Endometrium (tissue), 2 donors: Measurements from ENCODE around the gene RPS15.
A peak's percentile ranks its signal among the peaks of the same experiment; 100 is the strongest.

ENCODE experiments used
- FAIRE-seq: peaks from 2 replicates; lab custom pipeline; 2012; peaks lifted over from hg19 to GRCh38; lab: Jason Lieb, UNC
- donor health status: control.
- donor health status: control.

Gene RPS15

DNA sequence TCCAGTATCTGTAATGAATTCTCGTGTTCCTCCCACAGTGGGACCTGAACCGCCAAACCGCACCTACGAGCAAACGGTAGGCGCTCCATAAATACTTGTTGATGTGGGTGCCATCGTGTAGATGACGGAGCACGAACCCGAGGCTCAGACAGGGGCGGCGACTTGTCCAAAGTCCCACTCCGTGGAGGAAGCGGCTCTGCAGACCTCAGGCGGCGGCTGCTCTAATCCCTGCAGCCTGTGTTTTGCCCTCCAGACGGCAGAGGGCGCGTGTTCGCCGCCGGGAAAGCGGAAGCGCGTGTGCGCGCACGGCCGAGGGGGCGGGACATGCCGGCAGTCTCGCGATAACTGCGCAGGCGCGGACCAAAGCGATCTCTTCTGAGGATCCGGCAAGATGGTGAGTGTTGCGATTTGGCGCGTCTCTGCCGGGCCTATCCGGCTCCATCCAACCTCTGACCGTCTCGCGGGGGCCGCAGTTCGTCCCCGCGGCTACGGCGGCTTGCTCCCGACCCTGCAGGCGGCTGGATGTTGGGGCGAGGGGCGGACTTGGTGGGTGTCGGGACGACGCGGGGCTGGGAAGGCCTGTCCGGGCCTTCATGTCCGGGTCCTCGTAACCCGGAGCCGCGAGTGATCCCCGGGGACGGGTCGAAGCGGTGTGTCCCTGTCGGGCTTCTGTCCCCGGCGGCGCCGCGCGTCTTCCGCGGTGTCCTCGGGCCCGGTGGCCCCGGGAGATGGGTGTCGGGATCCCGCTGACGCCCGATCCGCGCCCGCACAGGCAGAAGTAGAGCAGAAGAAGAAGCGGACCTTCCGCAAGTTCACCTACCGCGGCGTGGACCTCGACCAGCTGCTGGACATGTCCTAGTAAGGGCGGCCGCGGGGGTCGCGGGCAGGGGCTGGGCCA is at the start of gene RPS15:
RPS15 (plus strand) TSS at position 362 of the 898 bp plus-strand sequence; CDS start at position 392, 30 bp downstream.
- FAIRE-seq: peak; percentile 37

DNA sequence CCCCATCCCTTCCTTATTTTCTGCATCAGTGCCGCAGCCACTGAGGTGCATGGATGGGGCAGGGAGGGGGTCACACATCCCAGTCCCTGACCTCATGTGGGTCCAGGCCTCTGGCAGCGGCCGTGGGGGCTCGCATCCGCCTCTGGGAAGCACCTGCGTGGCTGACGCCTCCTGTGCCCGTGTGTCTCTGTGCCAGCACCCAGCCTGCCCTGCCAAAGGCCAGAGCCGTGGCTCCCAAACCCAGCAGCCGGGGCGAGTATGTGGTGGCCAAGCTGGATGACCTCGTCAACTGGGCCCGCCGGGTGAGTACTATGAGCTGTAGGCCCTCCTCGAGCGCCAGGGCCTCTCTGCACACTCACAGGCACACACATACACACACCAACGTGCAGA is 49.6 kb upstream of the RPS15 start:
- FAIRE-seq: no peak

DNA sequence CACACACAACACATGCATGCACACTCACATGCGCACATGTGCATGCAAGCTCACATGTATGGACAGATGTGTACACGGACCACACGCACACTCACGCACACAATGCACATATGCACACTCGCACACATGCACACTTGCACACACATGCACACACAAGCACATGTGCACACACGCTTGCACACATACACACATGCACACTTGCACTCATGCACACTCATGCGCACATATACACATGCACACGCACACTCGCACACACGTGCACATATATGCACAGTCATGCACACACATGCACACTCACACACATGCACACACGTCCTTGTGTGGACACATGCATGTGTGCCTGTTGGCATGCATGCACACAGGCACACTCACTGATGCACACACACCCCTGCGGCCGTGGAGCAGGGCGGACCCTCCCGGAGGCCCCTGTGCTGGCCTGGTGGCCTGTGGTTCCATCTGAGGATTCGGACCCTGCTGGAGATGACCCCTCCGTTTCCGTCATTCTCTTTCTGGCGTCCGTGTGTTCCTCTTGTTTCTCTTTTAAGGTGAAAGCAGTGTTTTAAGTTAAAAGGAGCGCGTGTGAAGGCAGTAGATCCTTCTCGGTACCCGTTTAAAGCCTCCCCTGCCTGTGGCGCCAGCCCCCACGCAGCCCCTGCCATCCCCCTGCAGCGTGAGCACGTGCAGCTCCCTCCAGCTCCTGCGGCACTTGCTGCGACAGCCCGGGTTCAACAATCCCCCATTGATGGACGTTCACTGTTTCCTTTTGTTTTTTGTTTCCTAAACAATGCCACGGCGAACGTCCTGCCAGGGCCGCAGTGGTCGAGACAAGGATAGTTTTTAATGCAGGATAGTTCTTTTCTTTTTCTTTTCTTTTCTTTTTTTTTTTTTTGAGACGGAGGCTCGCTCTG is 48.9 kb upstream of the RPS15 start:
- FAIRE-seq: no peak

DNA sequence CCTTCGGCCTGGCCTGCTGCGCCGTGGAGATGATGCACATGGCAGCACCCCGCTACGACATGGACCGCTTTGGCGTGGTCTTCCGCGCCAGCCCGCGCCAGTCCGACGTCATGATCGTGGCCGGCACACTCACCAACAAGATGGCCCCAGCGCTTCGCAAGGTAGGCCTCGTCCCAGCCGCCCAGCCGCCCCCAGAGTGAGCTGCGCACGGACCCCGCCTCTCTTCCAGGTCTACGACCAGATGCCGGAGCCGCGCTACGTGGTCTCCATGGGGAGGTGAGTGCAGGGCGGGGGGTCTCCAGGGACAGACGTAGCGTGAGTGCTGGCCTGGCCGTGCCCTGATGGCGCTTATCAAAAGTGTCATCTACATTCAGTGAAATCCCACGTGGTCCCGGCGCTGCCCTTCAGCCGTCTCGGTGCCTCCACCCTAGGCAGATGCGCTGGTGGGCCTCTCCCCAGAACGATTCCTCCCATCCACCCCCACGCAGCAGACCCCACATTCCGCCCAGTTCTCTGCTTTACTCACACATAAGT is 47.2 kb upstream of the RPS15 start:
- FAIRE-seq: no peak

DNA sequence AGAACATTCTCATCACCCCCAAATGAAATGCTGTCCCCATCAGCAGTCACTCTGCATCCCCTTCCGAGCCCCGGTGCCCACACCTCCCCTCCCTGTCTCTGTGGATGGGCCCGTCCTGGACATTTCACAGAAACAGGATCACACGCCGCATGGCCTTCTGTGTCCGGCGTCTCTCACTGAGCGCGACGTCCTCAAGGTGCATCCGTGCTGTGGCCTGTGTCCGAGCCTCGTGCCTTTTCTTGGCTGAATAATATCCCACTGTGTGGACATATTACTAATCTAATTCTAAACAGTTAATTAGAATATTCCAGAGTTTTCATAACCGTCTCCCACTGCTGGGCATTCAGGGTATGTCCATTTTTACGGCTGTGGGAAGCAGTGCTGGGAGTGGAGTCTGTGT is 45.8 kb upstream of the RPS15 start:
- no peak for FAIRE-seq

DNA sequence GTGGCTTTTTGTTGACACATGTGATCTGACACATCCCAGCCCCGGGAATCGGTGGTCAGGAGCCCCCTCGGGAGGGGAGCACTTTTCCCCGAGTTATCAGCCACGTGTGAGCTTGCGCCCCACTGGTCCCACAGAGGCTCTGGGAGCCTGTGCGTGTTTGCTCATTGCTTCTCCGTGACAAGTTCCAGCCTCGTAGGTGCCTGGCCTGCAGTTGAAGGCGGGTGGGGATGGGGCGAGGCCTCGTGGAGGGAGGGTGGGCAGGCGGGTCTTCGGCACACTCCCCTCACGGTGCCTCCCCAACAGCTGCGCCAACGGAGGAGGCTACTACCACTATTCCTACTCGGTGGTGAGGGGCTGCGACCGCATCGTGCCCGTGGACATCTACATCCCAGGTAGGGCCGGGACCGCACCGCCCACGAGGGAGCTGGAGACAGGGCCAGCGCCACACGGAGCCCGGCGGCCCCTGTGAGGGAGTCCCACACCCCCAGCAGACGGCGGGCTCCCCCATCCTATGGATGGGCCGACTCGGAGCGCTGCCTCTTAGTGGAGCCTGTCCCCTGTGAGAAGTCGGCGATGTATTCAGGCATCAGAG is 45.2 kb upstream of the RPS15 start:
- FAIRE-seq: no peak

DNA sequence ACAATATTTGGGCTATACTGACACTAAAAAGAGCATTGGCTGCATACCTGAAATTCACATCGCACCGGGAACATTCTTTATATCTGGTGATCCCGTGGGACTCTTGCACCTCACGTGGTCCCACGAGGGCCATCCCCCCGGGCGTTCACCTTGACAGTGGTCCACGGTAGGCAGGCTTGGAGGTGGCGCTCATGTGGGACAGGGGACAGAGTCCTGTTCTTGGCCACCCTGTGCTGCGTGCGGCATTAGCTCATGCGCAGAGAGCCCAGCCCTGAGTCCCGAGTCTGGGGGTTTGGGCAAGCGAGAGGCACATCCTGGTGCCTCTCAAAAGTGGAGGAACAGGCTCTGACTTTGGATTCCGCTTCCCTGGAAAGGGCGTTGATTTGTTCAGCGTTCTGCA is 44.4 kb upstream of the RPS15 start:
- FAIRE-seq: no peak

DNA sequence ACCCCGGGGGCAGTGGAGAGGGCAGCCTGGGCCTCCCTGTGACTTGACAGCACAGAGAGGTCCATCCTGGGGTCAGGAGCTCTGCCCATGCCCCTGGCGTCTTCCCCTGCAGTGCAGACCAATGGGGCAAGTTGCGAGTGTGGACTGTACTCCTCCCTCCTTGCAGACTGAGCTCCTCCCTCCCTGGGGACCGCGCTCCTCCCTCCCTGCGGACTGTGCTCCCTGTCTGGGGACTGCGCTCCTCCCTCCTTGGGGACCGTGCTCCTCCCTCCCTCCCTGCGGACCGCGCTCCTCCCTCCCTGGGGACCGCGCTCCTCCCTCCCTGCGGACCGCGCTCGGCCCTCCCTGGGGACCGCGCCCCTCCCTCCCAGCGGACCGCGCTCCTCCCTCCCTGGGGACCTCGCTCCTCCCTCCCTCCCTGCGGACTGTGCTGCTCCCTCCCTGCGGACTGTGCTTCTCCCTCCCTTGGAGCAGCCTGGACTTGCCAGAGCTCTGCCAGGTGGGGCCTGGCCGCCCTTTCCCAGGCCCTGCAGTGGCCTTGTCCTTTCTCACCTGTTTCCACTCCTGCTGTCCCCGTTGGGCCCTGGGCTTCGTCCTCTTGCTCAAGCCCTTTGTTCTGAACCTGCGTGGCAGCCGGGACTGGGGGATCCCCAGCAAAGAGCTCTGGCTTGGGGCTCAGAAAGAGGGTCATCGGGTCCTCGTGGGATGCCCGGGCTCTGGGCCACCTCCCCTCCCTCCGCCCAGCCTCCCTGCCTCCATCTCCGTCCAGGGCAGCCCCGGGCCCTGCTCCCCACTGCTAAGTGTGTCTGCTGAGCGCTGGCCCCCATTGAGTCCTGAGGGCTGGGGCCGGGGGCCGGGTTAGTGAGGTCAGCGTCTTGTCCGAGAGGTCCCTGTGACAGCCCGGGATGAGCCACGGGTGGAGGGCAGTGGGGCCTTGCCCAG is 43.7 kb upstream of the RPS15 start:
- FAIRE-seq: no peak

DNA sequence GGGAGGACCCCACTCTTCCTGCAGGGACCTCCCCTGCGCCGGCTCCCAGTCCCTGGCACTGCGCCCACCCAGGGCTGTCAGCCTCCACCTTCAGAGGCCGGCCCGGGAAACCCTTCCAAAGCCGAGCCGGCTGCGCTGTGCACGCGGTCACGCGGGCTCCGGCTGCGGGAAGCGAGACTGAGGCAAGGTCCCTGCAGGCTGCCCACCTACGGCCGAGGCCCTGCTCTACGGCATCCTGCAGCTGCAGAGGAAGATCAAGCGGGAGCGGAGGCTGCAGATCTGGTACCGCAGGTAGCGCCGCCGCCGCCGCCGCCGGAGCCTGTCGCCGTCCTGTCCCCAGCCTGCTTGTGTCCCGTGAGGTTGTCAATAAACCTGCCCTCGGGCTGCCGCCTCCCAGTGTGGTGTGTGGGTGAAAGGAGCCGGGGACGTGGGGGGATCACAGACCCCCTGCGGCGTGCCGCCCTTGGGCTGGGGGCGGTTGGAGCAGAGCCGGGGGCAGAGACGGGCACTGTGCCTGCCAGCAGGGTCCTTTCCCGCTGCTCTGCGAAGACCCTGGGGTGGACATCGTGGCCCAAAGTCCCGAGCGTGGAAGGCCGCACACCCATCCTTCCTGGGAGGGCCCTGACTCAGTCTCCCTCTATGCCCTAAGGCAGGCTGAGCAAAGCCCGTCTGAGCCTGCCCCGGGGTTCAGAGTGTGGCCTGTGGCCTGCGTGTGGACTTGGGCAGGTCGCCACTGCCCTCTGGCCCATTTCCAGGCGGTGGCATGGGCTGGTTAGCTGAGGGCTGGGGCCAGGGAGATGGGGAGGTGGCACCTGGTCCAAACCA is 42.8 kb upstream of the RPS15 start:
- no peak for FAIRE-seq

DNA sequence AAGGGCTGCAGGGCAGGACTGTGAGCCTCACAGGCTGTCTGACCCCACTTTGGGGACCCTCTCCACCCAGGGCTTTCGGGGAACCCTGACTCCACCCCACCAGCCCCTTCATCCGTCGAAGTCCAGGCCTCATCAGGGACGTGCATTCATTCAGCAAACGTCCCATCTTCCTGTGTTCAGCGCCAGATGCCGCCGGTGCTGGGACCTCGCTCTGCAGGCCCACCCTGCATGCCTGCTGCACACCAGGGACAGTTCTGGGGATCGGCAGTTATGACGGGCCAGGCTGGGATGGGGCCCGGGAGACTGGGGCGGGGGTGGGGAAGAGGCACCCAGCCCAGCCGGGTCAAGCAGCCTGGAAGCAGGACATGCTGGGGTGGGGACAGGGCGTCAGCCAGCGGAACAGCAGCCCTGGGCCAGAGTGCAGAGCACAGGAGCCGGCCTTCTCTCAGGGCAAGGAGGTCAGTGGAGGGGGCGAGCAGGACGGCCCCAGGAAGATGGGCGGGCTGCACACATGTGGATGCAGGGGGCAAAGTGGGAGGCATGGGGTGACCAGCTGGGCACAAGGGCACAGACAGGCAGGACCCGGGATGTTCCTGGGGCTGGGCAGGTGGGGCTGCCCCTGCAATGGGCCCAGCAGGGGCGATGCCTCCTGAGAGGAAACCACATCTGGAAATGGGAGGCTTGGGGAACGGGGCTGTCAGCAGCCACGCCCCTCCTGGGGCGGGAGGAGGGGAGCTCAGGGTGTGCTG is 42.0 kb upstream of the RPS15 start:
- no peak for FAIRE-seq

DNA sequence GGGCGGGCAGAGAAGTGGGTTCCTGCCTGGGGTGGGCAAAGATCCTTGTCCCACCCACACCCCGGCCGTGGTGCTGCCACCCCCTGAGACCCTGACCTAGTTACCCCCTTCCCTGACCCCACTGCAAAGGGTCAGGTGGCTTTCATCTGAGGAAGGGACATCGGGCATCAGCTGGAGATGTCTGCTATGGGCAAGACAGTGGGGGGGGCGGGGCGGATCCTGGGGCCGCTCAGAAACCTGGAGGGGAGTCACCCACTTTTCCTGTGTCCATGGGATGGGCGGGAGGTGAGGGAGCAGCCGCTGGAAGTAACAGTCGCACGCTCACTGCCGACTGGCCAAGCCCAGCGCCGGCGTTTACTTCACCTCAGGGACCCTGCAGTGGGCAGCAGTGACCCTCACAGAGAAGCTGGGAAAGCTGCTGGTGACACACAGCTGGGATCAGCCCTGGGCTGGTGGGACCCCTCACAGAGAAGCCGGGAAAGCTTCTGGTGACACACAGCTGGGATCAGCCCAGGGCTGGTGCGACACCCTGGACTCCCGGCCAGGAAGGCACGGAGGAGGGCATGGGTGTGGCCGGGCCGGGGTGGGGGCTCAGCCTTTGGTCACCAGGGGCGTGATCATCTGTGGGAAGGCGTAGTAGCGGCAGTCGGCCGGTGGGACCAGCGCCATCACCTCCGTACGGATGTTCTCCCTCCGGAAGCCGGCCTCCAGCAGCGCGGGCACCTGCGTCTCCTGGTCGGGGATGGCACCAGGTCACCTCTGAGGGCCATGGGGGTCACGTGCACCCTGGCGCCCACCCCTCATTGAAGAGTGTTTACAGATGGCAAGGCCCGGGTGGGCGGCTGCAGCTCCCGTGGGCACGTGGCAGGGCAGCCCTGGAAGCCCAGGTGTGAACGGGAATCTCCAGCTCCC is 41.2 kb upstream of the RPS15 start:
- FAIRE-seq: no peak

DNA sequence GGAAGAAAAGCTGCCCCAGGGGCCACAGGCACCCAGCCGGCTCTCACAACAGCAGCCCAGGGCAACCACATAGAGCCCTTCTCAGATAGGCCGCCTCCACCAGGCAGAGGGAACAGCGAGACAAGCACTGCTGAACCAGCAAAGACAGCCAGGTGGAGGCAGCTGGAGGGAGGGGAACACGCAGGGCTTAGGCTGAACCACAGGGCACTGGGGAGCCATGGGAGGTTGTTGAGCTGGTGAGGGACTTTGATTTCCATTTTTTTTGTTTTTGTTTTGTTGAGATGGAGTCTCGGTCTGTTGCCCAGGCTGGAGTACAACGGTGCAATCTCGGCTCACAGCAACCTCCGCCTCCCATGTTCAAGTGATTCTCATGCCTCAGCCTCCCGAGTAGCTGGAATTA is 40.4 kb upstream of the RPS15 start:
- FAIRE-seq: no peak

DNA sequence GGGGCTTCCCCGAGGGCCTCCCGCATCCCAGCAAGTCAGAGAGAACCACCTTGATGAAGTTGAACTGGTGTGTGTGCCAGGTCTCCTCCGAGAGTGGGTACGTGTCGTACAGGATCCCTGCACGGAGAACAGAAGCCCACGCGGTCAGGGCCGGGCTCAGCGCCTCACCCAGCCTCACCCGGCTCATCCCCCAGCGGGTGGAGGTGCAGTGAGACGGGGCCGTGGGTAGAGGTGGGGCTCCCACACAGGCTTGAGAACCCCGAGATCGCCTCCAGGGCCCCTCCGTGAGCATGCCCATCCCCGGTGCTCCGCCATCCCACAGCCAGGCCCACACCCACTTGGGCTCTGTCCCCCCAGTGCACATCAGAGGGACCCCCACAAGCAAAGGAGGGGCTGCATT is 39.1 kb upstream of the RPS15 start:
- no peak for FAIRE-seq

DNA sequence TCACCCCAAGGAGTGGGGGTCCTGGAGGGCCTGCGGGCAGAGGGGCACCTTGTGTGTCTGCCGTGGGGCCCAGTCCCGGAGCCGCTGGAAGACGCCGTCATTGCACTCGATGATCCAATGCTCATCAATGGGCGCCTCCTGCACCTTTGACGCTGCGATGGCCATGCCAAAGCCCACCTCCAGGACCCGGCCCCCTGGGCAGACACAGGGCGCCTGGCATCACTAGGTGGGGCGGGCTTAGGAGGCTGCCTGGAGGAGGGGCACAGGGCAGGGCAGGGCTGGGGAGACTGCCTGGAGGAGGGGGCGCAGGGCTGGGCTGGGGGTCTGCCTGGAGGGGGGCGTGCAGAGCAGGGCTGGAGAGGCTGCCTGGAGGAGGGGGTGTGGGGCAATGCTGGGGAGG is 38.5 kb upstream of the RPS15 start:
- FAIRE-seq: no peak

DNA sequence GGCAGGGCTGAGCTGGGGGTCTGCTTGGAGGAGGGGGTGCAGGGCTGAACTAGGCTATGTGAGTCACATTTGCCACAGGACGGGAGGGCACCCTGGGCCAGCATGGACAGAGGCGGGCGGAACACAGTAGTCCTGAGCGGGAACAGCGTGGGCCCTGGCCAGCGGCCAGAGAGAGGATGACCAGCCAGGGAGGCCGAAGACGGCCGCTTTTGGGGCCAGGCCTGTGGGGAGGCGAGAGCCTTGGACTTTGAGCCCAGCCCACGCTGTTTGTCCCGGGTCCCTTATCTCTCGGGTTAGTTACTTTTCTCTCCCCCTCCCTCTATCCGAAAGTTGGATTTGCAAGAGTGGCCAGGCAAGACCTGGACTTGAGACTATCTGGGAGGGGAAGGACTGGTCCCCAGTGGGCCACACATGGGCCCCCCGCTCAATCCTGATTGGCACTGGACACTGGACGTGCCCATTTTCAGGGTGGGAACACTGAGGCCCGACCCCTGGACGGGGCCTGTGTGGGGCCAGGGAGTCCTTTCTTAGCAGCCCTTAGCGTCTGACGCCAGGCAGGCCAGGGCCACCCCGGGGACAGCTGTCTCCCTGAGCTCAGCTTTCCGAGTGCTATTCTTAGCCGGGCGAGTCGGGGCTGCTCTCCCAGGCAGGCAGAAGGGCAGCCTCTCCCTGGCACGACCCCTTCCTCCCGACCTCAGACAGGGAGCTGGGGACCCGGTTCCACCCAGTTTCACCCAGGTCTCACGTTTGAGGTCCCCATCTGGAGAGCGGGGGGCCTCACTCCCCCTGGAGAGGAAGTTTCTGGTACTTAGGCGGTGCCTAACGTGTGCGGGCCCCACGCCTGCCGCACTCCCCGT is 37.7 kb upstream of the RPS15 start:
- FAIRE-seq: no peak

DNA sequence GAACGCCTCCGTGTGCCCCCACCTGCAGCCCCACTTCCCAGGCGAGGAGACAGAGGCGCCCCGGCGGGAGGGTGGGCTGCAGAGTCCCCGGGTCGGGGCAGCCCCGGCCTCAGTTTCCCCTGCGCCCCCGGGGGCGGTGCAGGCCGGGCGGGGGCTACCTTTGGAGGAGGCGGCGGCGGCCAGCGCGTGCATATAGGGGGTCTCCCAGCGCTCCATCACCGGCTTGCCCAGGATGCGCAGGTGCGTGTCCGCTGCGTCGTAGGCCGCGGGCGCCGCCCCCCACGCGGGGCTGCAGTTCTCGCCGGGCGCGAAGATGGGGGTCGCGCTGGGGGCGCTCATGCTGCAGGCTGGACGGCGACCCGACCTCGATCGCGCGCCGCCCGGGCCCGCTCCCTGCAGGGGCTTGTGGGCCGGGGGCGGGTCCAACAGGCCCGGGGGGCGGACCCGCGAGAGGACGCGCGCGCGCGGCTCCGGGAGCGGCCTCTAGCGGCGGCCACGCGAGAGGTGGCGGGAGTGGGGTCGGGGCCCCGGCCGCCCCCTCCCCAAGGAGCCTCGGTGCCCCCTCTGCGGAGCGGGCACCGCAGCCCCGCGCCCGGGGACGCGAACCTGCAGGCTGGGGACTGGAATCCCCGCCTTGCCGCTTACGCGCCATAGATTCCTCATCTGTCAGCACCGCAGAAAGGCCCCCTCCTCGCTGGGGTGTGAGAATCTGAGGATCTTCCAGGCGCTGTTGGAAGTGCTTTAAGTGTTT is 36.9 kb upstream of the RPS15 start, which contains the start of gene GAMT:
GAMT (minus strand) TSS at position 405 of the 751 bp plus-strand sequence; CDS start at position 339, 66 bp downstream.
- FAIRE-seq: no peak

DNA sequence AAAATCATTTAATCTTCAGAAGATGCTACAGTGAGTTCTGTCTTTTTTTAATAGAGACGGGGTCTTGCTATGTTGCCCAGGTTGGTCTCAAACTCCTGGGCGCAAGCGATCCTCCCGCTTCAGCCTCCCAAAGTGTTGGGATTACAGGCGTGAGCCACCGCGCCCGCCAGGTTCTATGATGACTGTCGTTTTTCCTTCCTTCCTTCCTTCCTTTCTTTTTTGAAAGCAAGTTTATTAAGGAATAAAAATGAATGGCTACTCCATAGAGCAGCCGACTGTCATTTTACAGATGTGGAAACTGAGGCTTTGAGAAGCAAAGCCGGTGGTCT is 36.3 kb upstream of the RPS15 start:
- FAIRE-seq: no peak
